CD14-positive monocyte (primary cell): ENCODE results near the gene EPHX1. TPM values are rescaled to one million over a fixed set of nuclear protein-coding genes. Genes with fewer than 3 reads are reported as not detected.

Experiments
- DNase-seq, 3 donors: peaks; one replicate each; pipeline ENCODE4 v3.0.0-alpha.2; 2011 to 2022
- H2AFZ ChIP-seq: 2 replicates; pipeline ENCODE4 v1.6.0; 2012; ENCODE audit warnings: mild to moderate bottlenecking, low read depth, low read length, inconsistent platforms; ENCODE audit not compliant: insufficient read depth, poor library complexity, severe bottlenecking
- H3K27ac ChIP-seq, 2 donors: 1 replicate in 1 of 2; 2 replicates in 1 of 2; pipeline ENCODE4 v1.5.1; 2012 to 2013; ENCODE audit warnings: low read length in 2 of 2, control low read depth in 1 of 2, inconsistent platforms in 1 of 2, low read depth in 1 of 2, mild to moderate bottlenecking in 1 of 2
- H3K27me3 ChIP-seq, 2 donors: one replicate each; pipeline versions ENCODE4 v1.6.0 to v1.6.1; 2011 to 2013; ENCODE audit warnings: low read length in 2 of 2; ENCODE audit not compliant: control insufficient read depth in 2 of 2, insufficient read depth in 2 of 2
- H3K36me3 ChIP-seq, 2 donors: replicated peaks in 1 of 2; 1 replicate in 1 of 2; 2 replicates in 1 of 2; pipeline versions ENCODE4 v1.5.1 to v1.6.1; 2012 to 2013; ENCODE audit warnings: low read length in 2 of 2, control low read depth in 1 of 2, inconsistent platforms in 1 of 2, mild to moderate bottlenecking in 1 of 2; ENCODE audit not compliant: insufficient read depth in 2 of 2, control insufficient read depth in 1 of 2
- H3K4me1 ChIP-seq, 2 donors: 1 replicate in 1 of 2; 2 replicates in 1 of 2; pipeline versions ENCODE4 v1.5.1 to v1.6.1; 2012 to 2013; ENCODE audit warnings: low read length in 2 of 2, control low read depth in 1 of 2, inconsistent platforms in 1 of 2, mild to moderate bottlenecking in 1 of 2, moderate library complexity in 1 of 2; ENCODE audit not compliant: insufficient read depth in 2 of 2, control insufficient read depth in 1 of 2
- H3K4me2 ChIP-seq: replicated peaks from 2 replicates; pipeline ENCODE3; 2012; ENCODE audit warnings: low read length, moderate library complexity, mild to moderate bottlenecking; ENCODE audit not compliant: poor library complexity, severe bottlenecking; ENCODE audit errors: extremely low read depth
- H3K4me3 ChIP-seq, 3 experiments: fragments of 200-600 bp in 1 of 3; sonication (generic) in 1 of 3; replicated peaks in 1 of 3; 1 replicate in 2 of 3; 2 replicates in 1 of 3; pipeline ENCODE4 v1.5.1; 2011 to 2013; ENCODE audit warnings: low read length in 3 of 3, mild to moderate bottlenecking in 3 of 3, control low read depth in 2 of 3, low read depth in 2 of 3, inconsistent platforms in 1 of 3, moderate library complexity in 1 of 3
- H3K79me2 ChIP-seq: 2 replicates; pipeline ENCODE4 v1.6.0; 2012; ENCODE audit warnings: mild to moderate bottlenecking, control low read depth, inconsistent platforms, low read length, moderate library complexity; ENCODE audit not compliant: insufficient read depth
- H3K9ac ChIP-seq: 2 replicates; pipeline ENCODE4 v1.6.0; 2017; ENCODE audit warnings: low read length, mild to moderate bottlenecking; ENCODE audit not compliant: insufficient read depth, poor library complexity, severe bottlenecking
- H3K9me3 ChIP-seq, 2 donors: replicated peaks in 1 of 2; 1 replicate in 1 of 2; 2 replicates in 1 of 2; pipeline versions ENCODE4 v1.5.1 to v1.6.1; 2012 to 2013; ENCODE audit warnings: low read length in 2 of 2, control low read depth in 1 of 2; ENCODE audit not compliant: control insufficient read depth in 1 of 2, insufficient read depth in 1 of 2
- H4K20me1 ChIP-seq: 2 replicates; pipeline ENCODE4 v1.6.0; 2012; ENCODE audit warnings: mild to moderate bottlenecking, low read length, control low read depth, moderate library complexity; ENCODE audit not compliant: insufficient read depth
- H3K27ac Mint-ChIP-seq, 7 donors: one replicate each; pipeline ENCODE4 v1.8.0; 2020; ENCODE audit warnings: mild to moderate bottlenecking in 7 of 7, mixed read lengths in 7 of 7, moderate library complexity in 6 of 7, inconsistent platforms in 2 of 7
- H3K27me3 Mint-ChIP-seq, 3 donors: one replicate each; pipeline ENCODE4 v1.8.0; 2021 to 2022; ENCODE audit warnings: low read depth in 3 of 3, mild to moderate bottlenecking in 3 of 3, mixed read lengths in 3 of 3, moderate library complexity in 3 of 3, inconsistent platforms in 1 of 3
- H3K36me3 Mint-ChIP-seq, 2 donors: one replicate each; pipeline ENCODE4 v1.8.0; 2020; ENCODE audit warnings: mixed read lengths in 2 of 2, inconsistent platforms in 1 of 2, mild to moderate bottlenecking in 1 of 2
- H3K4me1 Mint-ChIP-seq: one replicate; pipeline ENCODE4 v1.8.0; 2020; ENCODE audit warnings: mild to moderate bottlenecking, mixed read lengths
- H3K4me3 Mint-ChIP-seq, 2 donors: one replicate each; pipeline ENCODE4 v1.8.0; 2020; ENCODE audit warnings: mild to moderate bottlenecking in 2 of 2, mixed read lengths in 2 of 2, moderate library complexity in 1 of 2
- H3K9me3 Mint-ChIP-seq, 7 donors: one replicate each; pipeline ENCODE4 v1.8.0; 2020 to 2022; ENCODE audit warnings: mixed read lengths in 7 of 7, mild to moderate bottlenecking in 6 of 7, moderate library complexity in 6 of 7, inconsistent platforms in 2 of 7
- whole genome bisulfite sequencing: methylation state at CpG from one replicate; pipeline ENCODE4 v1.1.5; 2013; ENCODE audit warnings: missing lambda C conversion rate; ENCODE audit not compliant: insufficient coverage; 5-methylcytosine and 5-hydroxymethylcytosine counted together
- intact Hi-C, 2 donors: fragments of 100-400 bp; cut with micrococcal nuclease; formaldehyde crosslinking; loops; one replicate each; pipeline versions ENCODE4 v1.15.0 to v1.15.1; 2023
- polyA plus RNA-seq, 3 donors: library from polyadenylated mRNA; depleted of rRNA in 1 of 3; unstranded in 2 of 3; stranded (reverse) in 1 of 3; fragments of 300-500 nt in 2 of 3; fragments of >200 nt in 1 of 3; fragmentation: Illumina TruSeq in 2 of 3; gene quantifications; 1 replicate in 2 of 3; 2 replicates in 1 of 3; pipeline ENCODE4 v1.2.3, GENCODE V29; 2012 to 2021
- TF ChIP-seq, protein P1 (sequence below): fragments of 200-600 bp; IDR thresholded peaks from one replicate; pipeline ENCODE4 v1.8.0; 2022; ENCODE audit warnings: antibody characterized with exemption, mild to moderate bottlenecking

EPHX1 gene
- polyA plus RNA-seq, 3 donors: 4.6 to 23.8 (median 7.4) TPM

GRCh38 chr1:225772323-225772768 is 37.6 kb upstream of the EPHX1 start:
- no peaks in the 10 kb centered on the region for H4K20me1 ChIP-seq
- peaks cover 10 to 13% of the 10 kb centered on the region in 2 donors for H3K4me1 ChIP-seq
- no peaks in the 10 kb centered on the region for H3K36me3 Mint-ChIP-seq
- no peaks in the 10 kb centered on the region for H3K36me3 ChIP-seq
- peak overlapping the region; percentile 66 for H2AFZ ChIP-seq
- H3K27me3 Mint-ChIP-seq: peaks cover 0 to 2% (median 1%) of the 10 kb centered on the region in 3 donors
- H3K79me2 ChIP-seq: peaks cover 5% of the 10 kb centered on the region
- no peaks in the 10 kb centered on the region for H3K9me3 ChIP-seq
- H3K4me3 Mint-ChIP-seq: no peak overlapping the region
- TF ChIP-seq, protein P1, sequence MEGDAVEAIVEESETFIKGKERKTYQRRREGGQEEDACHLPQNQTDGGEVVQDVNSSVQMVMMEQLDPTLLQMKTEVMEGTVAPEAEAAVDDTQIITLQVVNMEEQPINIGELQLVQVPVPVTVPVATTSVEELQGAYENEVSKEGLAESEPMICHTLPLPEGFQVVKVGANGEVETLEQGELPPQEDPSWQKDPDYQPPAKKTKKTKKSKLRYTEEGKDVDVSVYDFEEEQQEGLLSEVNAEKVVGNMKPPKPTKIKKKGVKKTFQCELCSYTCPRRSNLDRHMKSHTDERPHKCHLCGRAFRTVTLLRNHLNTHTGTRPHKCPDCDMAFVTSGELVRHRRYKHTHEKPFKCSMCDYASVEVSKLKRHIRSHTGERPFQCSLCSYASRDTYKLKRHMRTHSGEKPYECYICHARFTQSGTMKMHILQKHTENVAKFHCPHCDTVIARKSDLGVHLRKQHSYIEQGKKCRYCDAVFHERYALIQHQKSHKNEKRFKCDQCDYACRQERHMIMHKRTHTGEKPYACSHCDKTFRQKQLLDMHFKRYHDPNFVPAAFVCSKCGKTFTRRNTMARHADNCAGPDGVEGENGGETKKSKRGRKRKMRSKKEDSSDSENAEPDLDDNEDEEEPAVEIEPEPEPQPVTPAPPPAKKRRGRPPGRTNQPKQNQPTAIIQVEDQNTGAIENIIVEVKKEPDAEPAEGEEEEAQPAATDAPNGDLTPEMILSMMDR: peak; percentile 79
- H3K4me1 Mint-ChIP-seq: peaks cover 4% of the 10 kb centered on the region
- H3K27me3 ChIP-seq: no peaks in the 10 kb centered on the region
- DNase-seq: peak; percentile 53 to 77 (median 70)
- no peak overlapping the region for H3K27ac ChIP-seq
- no peak overlapping the region for H3K9ac ChIP-seq
- intact Hi-C loops: loop anchor here (2.0 to 10.0 kb wide), 4 partner anchors 140 to 298 kb away; no protein-coding TSS in a partner anchor
- H3K27ac Mint-ChIP-seq: no peak overlapping the region
- WGBS: 0% methylated on average over 3 of the region's 5 CpGs
- H3K9me3 Mint-ChIP-seq: peaks cover 0 to 3% (median 0%) of the 10 kb centered on the region in 7 donors
- no peak overlapping the region for H3K4me2 ChIP-seq
- no peak overlapping the region for H3K4me3 ChIP-seq

DNA sequence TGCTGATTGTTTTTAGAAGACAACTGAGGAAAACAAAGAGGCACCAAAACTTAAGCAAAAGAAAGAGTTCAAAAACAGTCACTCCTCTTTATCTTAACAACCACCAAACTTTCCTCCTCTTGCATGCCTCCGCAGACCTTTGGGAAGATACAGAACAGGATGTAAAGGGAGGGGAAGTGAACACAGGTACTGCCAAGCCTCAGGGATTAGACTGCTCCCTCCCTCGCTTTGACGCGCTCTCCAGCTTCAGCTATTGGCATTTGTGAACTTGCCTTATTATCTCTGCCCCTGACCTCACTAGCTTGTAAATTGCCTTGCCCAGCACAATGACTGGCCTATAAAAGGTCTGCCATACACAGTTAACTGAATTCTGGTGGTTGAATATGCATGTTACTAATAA is 37.1 kb upstream of the EPHX1 start:
- H3K36me3 Mint-ChIP-seq: no peaks in the 10 kb centered on the region
- no peak overlapping the region for H3K4me3 Mint-ChIP-seq
- no peaks in the 10 kb centered on the region for H3K27me3 ChIP-seq
- no peaks in the 10 kb centered on the region for H3K9me3 ChIP-seq
- no peak for DNase-seq
- H3K4me1 ChIP-seq: peaks cover 11 to 14% of the 10 kb centered on the region in 2 donors
- peaks cover 0 to 3% (median 0%) of the 10 kb centered on the region in 7 donors for H3K9me3 Mint-ChIP-seq
- no peak overlapping the region for H3K27ac ChIP-seq
- TF ChIP-seq, protein P1: no peak
- peaks cover 6% of the 10 kb centered on the region for H3K79me2 ChIP-seq
- peak overlapping the region in 1 of 7 donors; percentile 23 for H3K27ac Mint-ChIP-seq
- no peak overlapping the region for H3K4me2 ChIP-seq
- WGBS: no CpG with 5 or more reads among the region's 4 CpGs
- H2AFZ ChIP-seq: no peak overlapping the region
- H3K36me3 ChIP-seq: no peaks in the 10 kb centered on the region
- no peak overlapping the region for H3K4me3 ChIP-seq
- H3K9ac ChIP-seq: no peak overlapping the region
- no peaks in the 10 kb centered on the region for H4K20me1 ChIP-seq
- peaks cover 0 to 2% (median 1%) of the 10 kb centered on the region in 3 donors for H3K27me3 Mint-ChIP-seq
- H3K4me1 Mint-ChIP-seq: peaks cover 4% of the 10 kb centered on the region
- intact Hi-C loops: loop anchor here (2.0 to 10.0 kb wide), 4 partner anchors 139 to 298 kb away; no protein-coding TSS in a partner anchor
